BLaER1 treated with 17β-estradiol and CSF1 and Interleukin-3, amounts not matched to agents 10 nM and 100 nM (cell line): ENCODE data around the gene SPPL2A.

Experiments used
- H3K27ac ChIP-seq, 11 experiments: shearing (Covaris generic); formaldehyde crosslinking; 2 replicates each; pipeline ENCODE4 v1.8.1; 2022
- H3K27me3 ChIP-seq, 11 experiments: shearing (Covaris generic); formaldehyde crosslinking; 2 replicates each; pipeline ENCODE4 v1.8.1; 2022
- H3K36me3 ChIP-seq, 11 experiments: shearing (Covaris generic); formaldehyde crosslinking; 2 replicates each; pipeline ENCODE4 v1.8.1; 2022
- H3K4me1 ChIP-seq, 10 experiments: shearing (Covaris generic); formaldehyde crosslinking; 2 replicates each; pipeline ENCODE4 v1.8.1; 2022
- H3K4me2 ChIP-seq, 11 experiments: shearing (Covaris generic); formaldehyde crosslinking; 2 replicates each; pipeline ENCODE4 v1.8.1; 2022
- H3K4me3 ChIP-seq, 10 experiments: shearing (Covaris generic); formaldehyde crosslinking; 2 replicates each; pipeline ENCODE4 v1.8.1; 2022
- H3K9ac ChIP-seq, 11 experiments: shearing (Covaris generic); formaldehyde crosslinking; 2 replicates each; pipeline ENCODE4 v1.8.1; 2022
- H3K9me3 ChIP-seq, 11 experiments: shearing (Covaris generic); formaldehyde crosslinking; replicated peaks in 1 of 11; 2 replicates each; pipeline ENCODE4 v1.8.1; 2022
- H4K20me1 ChIP-seq, 11 experiments: shearing (Covaris generic); formaldehyde crosslinking; 2 replicates each; pipeline ENCODE4 v1.8.1; 2022
- Cebpa-rat ChIP-seq, 11 experiments: shearing (Covaris generic); IDR thresholded peaks; 2 replicates each; pipeline ENCODE4 v1.8.1; 2022

The SPPL2A gene

GRCh38 chr15:50777042-50777441 lies 11.5 kb upstream of the SPPL2A start:
- no peaks in the 10 kb centered on the region for H3K36me3 ChIP-seq
- TF ChIP-seq Cebpa-rat (IDR thresholded peaks at IDR 0.05): no peak
- no peak overlapping the region for H3K4me3 ChIP-seq
- no peak overlapping the region for H3K4me2 ChIP-seq
- H3K9me3 ChIP-seq: no peaks in the 10 kb centered on the region
- H3K27ac ChIP-seq: no peak overlapping the region
- no peaks in the 10 kb centered on the region for H4K20me1 ChIP-seq
- H3K9ac ChIP-seq: no peak overlapping the region
- no peaks in the 10 kb centered on the region for H3K27me3 ChIP-seq
- no peaks in the 10 kb centered on the region for H3K4me1 ChIP-seq

GRCh38 chr15:50774450-50774849 lies 8.9 kb upstream of the SPPL2A start:
- no peak overlapping the region for H3K27ac ChIP-seq
- H3K4me1 ChIP-seq: no peaks in the 10 kb centered on the region
- no peaks in the 10 kb centered on the region for H3K36me3 ChIP-seq
- H3K4me2 ChIP-seq: 0 out of 22 replicates have a peak overlapping the region, but pooled peaks of 1 of the 11 experiments have one; percentile 6
- TF ChIP-seq Cebpa-rat (IDR thresholded peaks at IDR 0.05): no peak
- H4K20me1 ChIP-seq: no peaks in the 10 kb centered on the region
- no peaks in the 10 kb centered on the region for H3K27me3 ChIP-seq
- H3K9me3 ChIP-seq: no peaks in the 10 kb centered on the region
- no peak overlapping the region for H3K9ac ChIP-seq
- H3K4me3 ChIP-seq: no peak overlapping the region

GRCh38 chr15:50773389-50773788 lies 7.9 kb upstream of the SPPL2A start:
- Histone ChIP-seq H3K4me1 (0 out of 20 replicates have a peak, but pooled peaks cover 0 to 3% (median 0%) of the 10 kb centered on the region in 10 experiments), H3K27me3 (no peaks in the 10 kb centered on the region), H3K4me3 (no peak overlapping the region), H3K9ac (no peak overlapping the region), H3K27ac (no peak overlapping the region), H3K4me2 (no peak overlapping the region), H3K9me3 (no peaks in the 10 kb centered on the region), H4K20me1 (no peaks in the 10 kb centered on the region), H3K36me3 (no peaks in the 10 kb centered on the region)
- TF ChIP-seq Cebpa-rat (IDR thresholded peaks at IDR 0.05): no peak

- Histone ChIP-seq H3K27ac (no peak overlapping the region; a peak in 1 of 22 replicates), H3K27me3 (no peaks in the 10 kb centered on the region), H3K9me3 (no peaks in the 10 kb centered on the region), H4K20me1 (no peaks in the 10 kb centered on the region; a peak in 1 of 22 replicates), H3K36me3 (no peaks in the 10 kb centered on the region), H3K4me2 (peak overlapping the region in 5 of 11 experiments; percentile 10 to 39 (median 18); a peak in 4 of 22 replicates), H3K4me1 (peaks cover 24 to 40% (median 31%) of the 10 kb centered on the region in 10 experiments), H3K4me3 (no peak overlapping the region), H3K9ac (no peak overlapping the region)
- TF ChIP-seq Cebpa-rat (IDR thresholded peaks at IDR 0.05): no peak
Measured at GRCh38 chr15:50767332-50767861, 1.9 kb upstream of the SPPL2A start.

GRCh38 chr15:50764461-50765194 lies 878 bp downstream of the SPPL2A start:
- H3K4me3 ChIP-seq: peak overlapping the region; percentile 64 to 91 (median 80)
- peaks cover 24 to 59% (median 39%) of the 10 kb centered on the region in 10 experiments for H3K4me1 ChIP-seq
- H3K36me3 ChIP-seq: peaks cover 0 to 10% (median 0%) of the 10 kb centered on the region in 11 experiments; a peak in 6 of 22 replicates
- H4K20me1 ChIP-seq: peaks cover 0 to 12% (median 0%) of the 10 kb centered on the region in 11 experiments; a peak in 5 of 22 replicates
- H3K27me3 ChIP-seq: no peaks in the 10 kb centered on the region
- TF ChIP-seq Cebpa-rat (IDR thresholded peaks at IDR 0.05): peak in 1 of 11 experiments; percentile 43; a peak in 1 of 22 replicates
- peak overlapping the region; percentile 90 to 99 (median 96) for H3K27ac ChIP-seq
- H3K9me3 ChIP-seq: no peaks in the 10 kb centered on the region
- H3K4me2 ChIP-seq: peak overlapping the region; percentile 74 to 94 (median 83)
- H3K9ac ChIP-seq: peak overlapping the region; percentile 92 to 98 (median 97)

DNA sequence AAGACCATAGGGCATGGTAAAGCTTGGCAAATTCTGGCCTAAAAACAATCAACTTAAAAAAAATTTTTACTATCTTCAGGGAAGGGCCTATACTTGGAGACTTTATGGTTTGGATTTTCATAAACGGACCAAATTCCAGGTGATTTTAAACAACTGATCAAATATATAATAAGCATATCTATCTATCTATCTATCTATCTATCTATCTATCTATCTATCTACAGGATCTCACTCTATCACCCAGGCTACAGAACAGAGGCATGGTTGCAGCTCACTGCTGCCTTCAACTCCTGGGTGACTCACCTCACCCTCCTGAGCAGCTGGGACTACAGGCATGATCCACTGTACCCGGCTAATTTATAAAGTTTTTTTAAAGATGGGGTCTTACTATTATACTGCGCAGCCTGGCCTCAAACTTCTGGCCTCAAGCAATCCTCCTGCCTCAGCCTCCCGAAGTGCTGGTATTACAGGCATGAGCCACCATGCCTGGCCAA lies 6.7 kb downstream of the SPPL2A start:
- Histone ChIP-seq H3K9me3 (no peaks in the 10 kb centered on the region), H3K27ac (no peak overlapping the region), H3K4me2 (no peak overlapping the region), H3K9ac (no peak overlapping the region), H3K4me3 (no peak overlapping the region), H4K20me1 (peaks cover 0 to 60% (median 5%) of the 10 kb centered on the region in 11 experiments; a peak in 10 of 22 replicates), H3K4me1 (peaks cover 10 to 56% (median 20%) of the 10 kb centered on the region in 10 experiments), H3K27me3 (no peaks in the 10 kb centered on the region), H3K36me3 (peaks cover 10 to 34% (median 15%) of the 10 kb centered on the region in 11 experiments; a peak in 17 of 22 replicates)
- TF ChIP-seq Cebpa-rat (IDR thresholded peaks at IDR 0.05): no peak

DNA sequence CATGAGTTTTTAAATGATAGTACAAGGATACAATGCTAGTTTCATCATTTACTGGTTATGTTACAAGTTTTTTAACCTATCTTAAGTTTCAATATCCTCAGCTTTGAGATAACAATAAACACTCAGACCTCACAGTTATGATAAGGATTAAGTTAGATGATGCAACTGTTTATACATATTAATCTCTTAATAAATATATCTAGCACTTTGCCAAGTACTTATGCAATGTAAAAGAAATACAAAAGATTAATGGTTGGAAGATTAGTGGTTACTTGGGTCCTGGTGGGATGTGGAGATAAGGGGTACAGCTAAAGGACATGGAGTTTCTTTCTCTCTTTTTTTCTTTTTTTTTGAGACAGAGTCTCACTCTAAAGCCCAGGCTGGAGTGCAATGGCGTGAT lies 12.0 kb downstream of the SPPL2A start:
- Histone ChIP-seq H3K27ac (no peak overlapping the region), H4K20me1 (peaks cover 0 to 87% (median 21%) of the 10 kb centered on the region in 11 experiments; a peak in 11 of 22 replicates), H3K4me2 (no peak overlapping the region), H3K36me3 (peaks cover 17 to 71% (median 32%) of the 10 kb centered on the region in 11 experiments), H3K4me3 (no peak overlapping the region), H3K9me3 (no peaks in the 10 kb centered on the region), H3K27me3 (no peaks in the 10 kb centered on the region), H3K4me1 (peaks cover 0 to 26% (median 0%) of the 10 kb centered on the region in 10 experiments; a peak in 7 of 20 replicates), H3K9ac (no peak overlapping the region)
- no peak for TF ChIP-seq Cebpa-rat (IDR thresholded peaks at IDR 0.05)

DNA sequence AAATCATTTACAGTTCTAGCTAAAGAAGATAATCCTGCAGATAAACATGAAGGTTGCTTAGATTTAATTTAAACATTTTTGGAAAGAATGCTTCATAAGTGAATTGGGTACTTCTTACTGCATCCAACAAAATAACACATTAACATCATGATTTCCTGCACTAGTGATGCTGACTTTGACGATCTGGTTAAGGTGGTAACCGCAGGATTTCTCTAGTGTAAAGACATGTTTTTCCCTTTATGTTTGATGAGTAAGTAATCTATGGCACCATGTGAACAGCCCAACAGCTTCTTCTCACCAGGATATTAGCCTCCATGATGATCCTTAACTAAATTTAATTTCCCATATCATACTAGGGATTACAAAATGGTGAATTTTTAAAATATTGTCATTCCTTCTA lies 14.1 kb downstream of the SPPL2A start:
- no peak for TF ChIP-seq Cebpa-rat (IDR thresholded peaks at IDR 0.05)
- H3K36me3 ChIP-seq: peaks cover 27 to 84% (median 50%) of the 10 kb centered on the region in 11 experiments
- H3K9ac ChIP-seq: no peak overlapping the region
- H3K27ac ChIP-seq: no peak overlapping the region
- peaks cover 0 to 8% (median 0%) of the 10 kb centered on the region in 10 experiments; a peak in 3 of 20 replicates for H3K4me1 ChIP-seq
- H3K9me3 ChIP-seq: no peaks in the 10 kb centered on the region
- H4K20me1 ChIP-seq: peaks cover 0 to 72% (median 21%) of the 10 kb centered on the region in 11 experiments; a peak in 11 of 22 replicates
- H3K4me2 ChIP-seq: no peak overlapping the region
- no peak overlapping the region for H3K4me3 ChIP-seq
- H3K27me3 ChIP-seq: no peaks in the 10 kb centered on the region

DNA sequence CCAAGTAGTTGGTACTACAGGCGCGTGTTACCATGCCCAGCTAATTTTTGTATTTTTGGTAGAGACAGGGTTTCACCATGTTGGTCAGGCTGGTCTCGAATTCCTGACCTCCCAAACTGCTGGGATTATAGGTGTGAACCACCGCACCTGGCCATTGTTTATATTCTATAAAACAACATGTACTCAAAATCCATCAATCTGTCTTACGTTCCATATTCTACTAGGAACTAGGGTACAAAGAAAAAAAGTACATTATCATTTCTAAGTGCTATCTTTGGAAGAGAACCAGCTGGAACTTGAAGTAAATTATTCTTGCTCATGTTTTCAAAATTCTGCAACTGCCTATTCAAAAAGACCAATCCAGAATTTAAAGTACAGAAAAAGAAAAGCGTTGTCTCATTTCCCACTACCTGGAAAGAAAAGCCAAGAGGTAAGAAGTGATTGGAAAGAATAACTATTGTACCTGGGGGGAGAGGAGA lies 15.2 kb downstream of the SPPL2A start:
- H3K9me3 ChIP-seq: no peaks in the 10 kb centered on the region
- no peak overlapping the region for H3K4me3 ChIP-seq
- H3K4me2 ChIP-seq: no peak overlapping the region
- H3K36me3 ChIP-seq: peaks cover 29 to 84% (median 57%) of the 10 kb centered on the region in 11 experiments
- no peak overlapping the region for H3K9ac ChIP-seq
- no peak for TF ChIP-seq Cebpa-rat (IDR thresholded peaks at IDR 0.05)
- H3K4me1 ChIP-seq: peaks cover 0 to 2% (median 0%) of the 10 kb centered on the region in 10 experiments; a peak in 1 of 20 replicates
- H4K20me1 ChIP-seq: peaks cover 0 to 62% (median 21%) of the 10 kb centered on the region in 11 experiments; a peak in 11 of 22 replicates
- no peaks in the 10 kb centered on the region for H3K27me3 ChIP-seq
- no peak overlapping the region for H3K27ac ChIP-seq
